Neural progenitor cell (in vitro differentiated cells): ENCODE measurements around the gene BCL7B.

Source experiments
- EZH2 ChIP-seq: fragments of 200-600 bp; sonication (generic); IDR thresholded peaks from 2 replicates; pipeline ENCODE4 v1.6.1; 2017; ENCODE audit warnings: antibody characterized with exemption, mild to moderate bottlenecking, moderate library complexity
- EZH2phosphoT487 ChIP-seq: fragments of 200-600 bp; sonication (generic); IDR thresholded peaks from 2 replicates; pipeline ENCODE4 v1.6.1; 2017; ENCODE audit warnings: antibody characterized with exemption
- TF ChIP-seq, protein P1 (sequence below): fragments of 200-600 bp; sonication (generic); IDR thresholded peaks from 2 replicates; pipeline ENCODE4 v1.5.1; 2017; ENCODE audit warnings: antibody characterized with exemption, mild to moderate bottlenecking

DNA sequence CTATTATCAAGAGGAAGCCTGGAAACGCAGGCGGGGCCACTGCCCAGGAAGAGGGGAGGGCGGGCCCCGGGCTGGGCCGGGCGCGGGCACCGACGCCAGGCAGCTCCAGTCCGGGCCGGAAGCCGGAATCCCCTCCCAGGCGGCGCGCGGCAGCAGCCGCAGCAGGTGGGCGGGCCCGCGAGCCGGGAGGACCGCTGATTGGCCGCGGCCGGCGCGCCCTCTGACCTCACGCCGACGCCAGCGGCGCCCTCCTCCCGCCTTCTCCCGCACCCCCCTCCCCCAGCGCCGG, 438 bp downstream of the BCL7B start:
- TF ChIP-seq, protein P1, sequence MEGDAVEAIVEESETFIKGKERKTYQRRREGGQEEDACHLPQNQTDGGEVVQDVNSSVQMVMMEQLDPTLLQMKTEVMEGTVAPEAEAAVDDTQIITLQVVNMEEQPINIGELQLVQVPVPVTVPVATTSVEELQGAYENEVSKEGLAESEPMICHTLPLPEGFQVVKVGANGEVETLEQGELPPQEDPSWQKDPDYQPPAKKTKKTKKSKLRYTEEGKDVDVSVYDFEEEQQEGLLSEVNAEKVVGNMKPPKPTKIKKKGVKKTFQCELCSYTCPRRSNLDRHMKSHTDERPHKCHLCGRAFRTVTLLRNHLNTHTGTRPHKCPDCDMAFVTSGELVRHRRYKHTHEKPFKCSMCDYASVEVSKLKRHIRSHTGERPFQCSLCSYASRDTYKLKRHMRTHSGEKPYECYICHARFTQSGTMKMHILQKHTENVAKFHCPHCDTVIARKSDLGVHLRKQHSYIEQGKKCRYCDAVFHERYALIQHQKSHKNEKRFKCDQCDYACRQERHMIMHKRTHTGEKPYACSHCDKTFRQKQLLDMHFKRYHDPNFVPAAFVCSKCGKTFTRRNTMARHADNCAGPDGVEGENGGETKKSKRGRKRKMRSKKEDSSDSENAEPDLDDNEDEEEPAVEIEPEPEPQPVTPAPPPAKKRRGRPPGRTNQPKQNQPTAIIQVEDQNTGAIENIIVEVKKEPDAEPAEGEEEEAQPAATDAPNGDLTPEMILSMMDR, result no peak
- TF ChIP-seq EZH2phosphoT487 (no peak), EZH2 (no peak)
